Thyroid gland (tissue), 4 donors: ENCODE measurements around the gene STK17B. TPM values are rescaled to one million over a fixed set of nuclear protein-coding genes. Genes with fewer than 3 reads are reported as not detected.

ENCODE experiments used
- DNase-seq, 2 donors: peaks; one replicate each; pipeline ENCODE4 v3.0.0-alpha.2; 2019
- H3K27ac ChIP-seq, 3 donors: fragments of 200-600 bp; sonication (generic); 1 replicate in 2 of 3; 2 replicates in 1 of 3; pipeline ENCODE4 v1.5.1; 2016 to 2019; ENCODE audit warnings: mild to moderate bottlenecking in 1 of 3, moderate library complexity in 1 of 3
- H3K27me3 ChIP-seq: fragments of 200-600 bp; sonication (generic); one replicate; pipeline ENCODE4 v1.5.1; 2019
- H3K36me3 ChIP-seq, 2 donors: fragments of 200-600 bp; sonication (generic); one replicate each; pipeline ENCODE4 v1.5.1; 2016 to 2019
- H3K4me1 ChIP-seq, 2 donors: fragments of 200-600 bp; sonication (generic); one replicate each; pipeline ENCODE4 v1.5.1; 2017 to 2019
- H3K4me3 ChIP-seq, 3 donors: fragments of 200-600 bp; sonication (generic); replicated peaks in 1 of 3; 1 replicate in 2 of 3; 2 replicates in 1 of 3; pipeline ENCODE4 v1.5.1; 2016; ENCODE audit warnings: mild to moderate bottlenecking in 1 of 3
- H3K9me3 ChIP-seq: fragments of 200-600 bp; sonication (generic); one replicate; pipeline ENCODE4 v1.5.1; 2017
- CTCF ChIP-seq, 6 experiments: fragments of 200-600 bp in 3 of 6; fragments of 450-650 bp in 3 of 6; sonication (generic) in 3 of 6; IDR thresholded peaks; one replicate each; pipeline ENCODE4 v1.5.1; 2016 to 2019; ENCODE audit warnings: antibody characterized with exemption in 6 of 6, mild to moderate bottlenecking in 2 of 6, inconsistent platforms in 1 of 6, moderate library complexity in 1 of 6
- POLR2A ChIP-seq, 2 donors: fragments of 450-650 bp; IDR thresholded peaks; one replicate each; pipeline ENCODE4 v1.6.1; 2017; ENCODE audit warnings: antibody characterized with exemption in 2 of 2, mild to moderate bottlenecking in 2 of 2, moderate library complexity in 1 of 2
- WGBS, 2 donors: methylation state at CpG; one replicate each; pipeline ENCODE4 v1.1.5; 2017; 5-methylcytosine and 5-hydroxymethylcytosine counted together
- intact Hi-C: fragments of 100-400 bp; cut with DNase I; formaldehyde crosslinking; loops from one replicate; pipeline ENCODE4 v1.15.1; 2023
- total RNA-seq, 4 donors: library from RNA; depleted of rRNA; stranded (reverse); fragments of >200 nt; gene quantifications; one replicate each; pipeline ENCODE4 v1.2.3, GENCODE V29; 2016

STK17B gene
- total RNA-seq, 4 donors from 2014 or later: 19.4 to 86.9 (median 33.9) TPM

DNA sequence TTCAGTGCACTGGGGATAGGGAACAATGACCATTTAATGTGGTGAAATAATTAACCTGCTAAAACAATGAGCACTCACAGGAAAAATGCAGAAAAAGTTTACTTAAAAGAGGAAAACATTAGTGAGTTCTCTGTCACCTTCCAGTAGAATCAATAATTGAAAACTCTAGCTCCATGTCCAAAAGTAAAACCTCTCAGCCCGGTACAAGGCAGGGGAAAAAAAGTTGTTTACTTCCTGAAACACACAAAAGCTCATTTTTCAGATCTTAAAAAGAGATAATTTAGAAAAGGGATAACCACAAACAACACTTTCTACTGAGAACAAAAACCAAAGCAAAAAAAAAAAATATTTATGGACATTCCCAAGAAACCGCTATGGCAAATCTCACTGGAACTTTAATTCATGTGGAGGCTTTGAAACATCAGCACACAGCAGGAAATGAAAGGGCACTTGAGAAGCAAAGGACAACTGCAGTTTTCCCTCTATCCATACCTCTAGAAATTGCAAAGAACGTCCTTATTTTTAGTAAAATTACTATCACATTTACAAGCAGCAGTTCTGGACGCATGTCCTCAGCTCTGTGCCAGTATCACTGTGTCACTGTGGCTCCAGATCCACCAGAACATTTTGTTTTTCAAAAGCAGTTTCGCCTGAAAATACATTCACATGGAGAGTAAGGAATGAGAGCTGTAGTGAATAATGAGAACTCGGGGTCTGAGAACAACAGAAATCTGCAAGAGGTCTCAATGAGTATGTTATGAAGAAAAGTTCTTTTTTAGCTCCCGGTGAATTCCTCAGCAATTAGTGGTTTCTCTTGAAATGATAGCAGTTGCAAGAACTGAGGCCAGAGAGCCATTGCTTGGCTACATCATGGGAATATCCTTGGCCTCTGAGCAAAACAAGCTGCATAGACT is 58.1 kb downstream of the STK17B start:
- 41 to 44% methylated on average over 7 of the region's 7 CpGs for WGBS, 2 donors
- Histone ChIP-seq H3K4me1 (no peaks in the 10 kb centered on the region), H3K27ac (peak overlapping the region; percentile 7 to 43 (median 39)), H3K27me3 (no peaks in the 10 kb centered on the region), H3K9me3 (no peaks in the 10 kb centered on the region), H3K4me3 (no peak overlapping the region), H3K36me3 (no peaks in the 10 kb centered on the region)
- no peak for DNase-seq
- intact Hi-C loops: no loop called here
- TF ChIP-seq POLR2A (IDR thresholded peaks at IDR 0.05): no peak
- no peak for TF ChIP-seq CTCF (IDR thresholded peaks at IDR 0.05)

DNA sequence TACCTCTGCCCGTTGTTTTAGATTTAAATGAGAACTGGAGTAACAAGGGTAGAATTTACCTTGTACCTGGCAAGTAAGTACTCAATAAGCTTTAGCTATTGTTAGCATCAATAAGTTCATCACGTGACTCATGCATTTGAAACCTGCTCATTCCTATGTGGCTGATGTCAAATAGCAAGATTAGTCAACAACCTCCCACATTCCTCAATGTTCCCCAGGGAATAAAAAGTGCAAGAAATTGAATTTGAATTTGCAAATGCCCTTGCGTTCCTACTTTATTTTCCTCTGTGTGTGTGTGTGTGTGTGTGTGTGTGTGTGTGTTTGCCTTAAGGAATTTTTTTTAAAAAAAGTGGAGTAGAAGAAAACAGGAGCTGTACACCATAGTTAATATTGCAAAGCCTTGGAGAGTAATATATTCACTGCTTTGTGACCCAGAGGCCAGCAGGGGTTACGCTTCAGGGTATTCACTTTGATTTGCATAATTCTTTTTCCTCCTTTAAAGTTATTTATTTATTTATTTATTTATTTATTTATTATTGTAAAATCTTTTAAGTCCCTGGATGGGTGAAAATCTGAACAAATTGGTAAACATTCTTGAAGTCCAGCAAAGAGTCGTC is 58.9 kb downstream of the STK17B start:
- no peak overlapping the region for H3K4me3 ChIP-seq
- 70 to 72% methylated on average over 5 of the region's 5 CpGs for WGBS, 2 donors
- no peaks in the 10 kb centered on the region for H3K4me1 ChIP-seq
- TF ChIP-seq POLR2A (IDR thresholded peaks at IDR 0.05): no peak
- TF ChIP-seq CTCF (IDR thresholded peaks at IDR 0.05): no peak
- H3K36me3 ChIP-seq: no peaks in the 10 kb centered on the region
- no peak for DNase-seq
- no peaks in the 10 kb centered on the region for H3K9me3 ChIP-seq
- H3K27ac ChIP-seq: peak overlapping the region; percentile 7 to 43 (median 39)
- intact Hi-C loops: no loop called here
- H3K27me3 ChIP-seq: no peaks in the 10 kb centered on the region

GRCh38 chr2:196108604-196109003 is 62.8 kb downstream of the STK17B start:
- WGBS, 2 donors: 80 to 84% methylated on average over 1 of the region's 1 CpG
- intact Hi-C loops: no loop called here
- no peaks in the 10 kb centered on the region for H3K36me3 ChIP-seq
- H3K27ac ChIP-seq: no peak overlapping the region
- no peaks in the 10 kb centered on the region for H3K9me3 ChIP-seq
- no peaks in the 10 kb centered on the region for H3K27me3 ChIP-seq
- DNase-seq: no peak
- no peak overlapping the region for H3K4me3 ChIP-seq
- no peak for TF ChIP-seq POLR2A (IDR thresholded peaks at IDR 0.05)
- TF ChIP-seq CTCF (IDR thresholded peaks at IDR 0.05): no peak
- no peaks in the 10 kb centered on the region for H3K4me1 ChIP-seq

GRCh38 chr2:196105951-196106350 is 65.4 kb downstream of the STK17B start:
- Histone ChIP-seq H3K27ac (no peak overlapping the region), H3K4me3 (no peak overlapping the region), H3K36me3 (no peaks in the 10 kb centered on the region), H3K4me1 (no peaks in the 10 kb centered on the region), H3K27me3 (no peaks in the 10 kb centered on the region), H3K9me3 (no peaks in the 10 kb centered on the region)
- intact Hi-C loops: no loop called here
- TF ChIP-seq CTCF (IDR thresholded peaks at IDR 0.05) (no peak), POLR2A (IDR thresholded peaks at IDR 0.05) (no peak)
- no peak for DNase-seq
- WGBS, 2 donors: 54 to 69% methylated on average over 5 of the region's 5 CpGs

DNA sequence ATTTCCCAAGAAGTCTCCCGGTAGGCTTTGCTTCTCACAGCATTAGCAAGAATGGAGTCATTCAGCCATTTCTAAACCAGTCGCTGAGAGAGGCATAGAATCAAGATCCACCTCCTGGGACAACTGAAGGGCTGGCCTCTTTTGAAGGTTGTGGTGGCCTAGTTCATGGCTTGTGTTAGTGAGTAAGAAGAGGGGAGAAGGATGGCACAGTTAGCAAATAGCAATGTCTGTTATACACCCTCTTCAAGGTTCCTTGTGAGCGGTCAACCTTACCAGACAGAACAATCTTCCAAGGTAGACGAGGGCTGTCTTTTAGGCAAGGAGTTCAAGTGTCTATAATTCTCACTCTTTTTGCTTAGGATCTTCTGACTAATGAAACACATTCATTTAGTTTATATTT is 67.3 kb downstream of the STK17B start:
- no peak overlapping the region for H3K27ac ChIP-seq
- no peaks in the 10 kb centered on the region for H3K9me3 ChIP-seq
- WGBS, 2 donors: 75 to 85% methylated on average over 4 of the region's 4 CpGs
- H3K4me3 ChIP-seq: no peak overlapping the region
- TF ChIP-seq CTCF (IDR thresholded peaks at IDR 0.05) (no peak), POLR2A (IDR thresholded peaks at IDR 0.05) (no peak)
- no peak for DNase-seq
- H3K36me3 ChIP-seq: no peaks in the 10 kb centered on the region
- H3K27me3 ChIP-seq: no peaks in the 10 kb centered on the region
- intact Hi-C loops: no loop called here
- H3K4me1 ChIP-seq: no peaks in the 10 kb centered on the region
